Measurements from ENCODE around the gene SOCS4. TPM values are rescaled to one million over a fixed set of nuclear protein-coding genes. Genes with fewer than 3 reads are reported as not detected.

The SOCS4 gene
- total RNA-seq, 1 experiment from 2014 or later: 19.9 TPM

GRCh38 chr14:55028066-55028465, 1.0 kb downstream of the SOCS4 start:
- H3K9me3 ChIP-seq (ENCODE audit: control insufficient read depth, insufficient read depth, low read depth, low read length): no peaks in the 10 kb centered on the region
- TF ChIP-seq TCF7L2 (IDR thresholded peaks at IDR 0.05; ENCODE audit: low read depth, low read length): no peak
- TF ChIP-seq POLR2AphosphoS5 (IDR thresholded peaks at IDR 0.05; ENCODE audit: low read depth, low read length): no peak
- no peak for TF ChIP-seq REST (IDR thresholded peaks at IDR 0.05; ENCODE audit: insufficient read depth in 1 of 2, low read depth in 2 of 2, low read length in 1 of 2)
- TF ChIP-seq CTCF (IDR thresholded peaks at IDR 0.05): no peak
- no peak for TF ChIP-seq SIN3A (IDR thresholded peaks at IDR 0.05; ENCODE audit: borderline replicate concordance, insufficient read depth, low read depth, low read length)
- BruUV-seq (replicated peaks): no TSS peak
- in situ Hi-C loops (cut with HindIII; ENCODE audit: low pct_unique_long_range_greater_than_20kb, low sequenced_read_pairs) (no loop called here), intact Hi-C loops (cut with micrococcal nuclease; ENCODE audit: unreplicated experiment) (no loop called here)
- no peaks in the 10 kb centered on the region for H3K27me3 ChIP-seq (ENCODE audit: control insufficient read depth, insufficient read depth, low read length)
- ATAC-seq: no peak
- no peak for DNase-seq (ENCODE audit: low read depth, low spot score)
- ChIA-PET POLR2A (interaction anchor here (0.7 kb wide), 1 partner anchor 72 kb away, joined by 3 read pairs; no protein-coding TSS in a partner anchor), CTCF (no interaction called here)
- H3K4me1 ChIP-seq (ENCODE audit: control insufficient read depth, insufficient read depth, low read length): peaks cover 23% of the 10 kb centered on the region
- H3K27ac ChIP-seq (ENCODE audit: low read length): peak overlapping the region; percentile 96
- peaks cover 15% of the 10 kb centered on the region for H3K36me3 ChIP-seq (ENCODE audit: control insufficient read depth, insufficient read depth, low read length)
- peak overlapping the region; percentile 80 to 94 for H3K4me3 ChIP-seq (ENCODE audit: low read depth in 2 of 2, low read length in 2 of 2)

- ATAC-seq (no peak), DNase-seq (ENCODE audit: low read depth, low spot score) (no peak)
- Histone ChIP-seq H3K9me3 (ENCODE audit: control insufficient read depth, insufficient read depth, low read depth, low read length) (no peaks in the 10 kb centered on the region), H3K36me3 (ENCODE audit: control insufficient read depth, insufficient read depth, low read length) (peaks cover 17% of the 10 kb centered on the region), H3K27ac (ENCODE audit: low read length) (peak overlapping the region; percentile 96), H3K27me3 (ENCODE audit: control insufficient read depth, insufficient read depth, low read length) (no peaks in the 10 kb centered on the region), H3K4me3 (ENCODE audit: low read depth in 2 of 2, low read length in 2 of 2) (peak overlapping the region; percentile 80 to 94), H3K4me1 (ENCODE audit: control insufficient read depth, insufficient read depth, low read length) (peaks cover 23% of the 10 kb centered on the region)
- BruUV-seq (replicated peaks): no TSS peak
- TF ChIP-seq SIN3A (IDR thresholded peaks at IDR 0.05; ENCODE audit: borderline replicate concordance, insufficient read depth, low read depth, low read length) (no peak), REST (IDR thresholded peaks at IDR 0.05; ENCODE audit: insufficient read depth in 1 of 2, low read depth in 2 of 2, low read length in 1 of 2) (no peak), POLR2AphosphoS5 (IDR thresholded peaks at IDR 0.05; ENCODE audit: low read depth, low read length) (no peak), TCF7L2 (IDR thresholded peaks at IDR 0.05; ENCODE audit: low read depth, low read length) (no peak), CTCF (IDR thresholded peaks at IDR 0.05) (no peak)
- ChIA-PET CTCF (no interaction called here), POLR2A (interaction anchor here (0.7 kb wide), 1 partner anchor 73 kb away, joined by 3 read pairs; no protein-coding TSS in a partner anchor)
- intact Hi-C loops (cut with micrococcal nuclease; ENCODE audit: unreplicated experiment) (no loop called here), in situ Hi-C loops (cut with HindIII; ENCODE audit: low pct_unique_long_range_greater_than_20kb, low sequenced_read_pairs) (no loop called here)
These were observed 1.4 kb downstream of the SOCS4 start for GRCh38 chr14:55028476-55028875.

All from Panc1 (cell line).